Measurements from ENCODE around the gene CGB7.

GRCh38 chr19:49065905-49066512 is 8.5 kb upstream of the CGB7 start:
- TF ChIP-seq CTCF (IDR thresholded peaks at IDR 0.05) (no peak), POLR2A (IDR thresholded peaks at IDR 0.05) (no peak)

Data from esophagus squamous epithelium (tissue), 4 donors.